A549 (cell line): ENCODE data around the gene PIGN. TPM values are rescaled to one million over a fixed set of nuclear protein-coding genes. Genes with fewer than 3 reads are reported as not detected.

ENCODE experiments used
- ATAC-seq, 2 experiments: fragments of 200-7000 bp in 1 of 2; fragments of >200 bp in 1 of 2; cut with Nextera tagmentation in 1 of 2; cut with Tn5 transposase in 1 of 2; 3 replicates each; pipeline versions ENCODE4 v1.8.0 to v1.9.1; 2018 to 2020; ENCODE audit warnings: mild to moderate bottlenecking in 1 of 2, moderate library complexity in 1 of 2
- CTCF ChIA-PET: fragments of 300-600 bp; sonication (Branson Sonifier 250); formaldehyde crosslinking; extraction: SDS; loops from one replicate; lab custom pipeline; 2021; ENCODE audit warnings: antibody characterized with exemption, inconsistent platforms; lab: Yijun Ruan, JAX
- POLR2A ChIA-PET: fragments of 350-600 bp; formaldehyde crosslinking; extraction: SDS; loops from one replicate; lab custom pipeline; 2021; ENCODE audit warnings: antibody characterized with exemption, inconsistent platforms; lab: Yijun Ruan, JAX
- DNase-seq, 2 experiments: peaks; one replicate each; pipeline versions ENCODE4 v3.0.0 to v3.0.0-alpha.2; 2011 to 2016; ENCODE audit warnings: low read depth in 1 of 2, low spot score in 1 of 2
- FAIRE-seq: peaks from 2 replicates; lab custom pipeline; 2011; peaks lifted over from hg19 to GRCh38; lab: Jason Lieb, UNC
- H3K27ac ChIP-seq, 2 experiments: fragments of >200 bp; sonication (Bioruptor Twin); formaldehyde crosslinking; 3 replicates each; pipeline ENCODE4 v1.5.1; 2016 to 2017
- H3K4me1 ChIP-seq: fragments of >200 bp; sonication (Bioruptor Twin); formaldehyde crosslinking; 3 replicates; pipeline ENCODE4 v1.6.1; 2016
- H3K4me2 ChIP-seq: fragments of >200 bp; sonication (Bioruptor Twin); formaldehyde crosslinking; 3 replicates; pipeline ENCODE4 v1.6.1; 2016
- H3K4me3 ChIP-seq: fragments of >200 bp; sonication (Bioruptor Twin); formaldehyde crosslinking; 3 replicates; pipeline ENCODE4 v1.5.1; 2016
- H3K9me3 ChIP-seq: fragments of >200 bp; sonication (Bioruptor Twin); formaldehyde crosslinking; 3 replicates; pipeline ENCODE4 v1.6.1; 2016
- BHLHE40 ChIP-seq: IDR thresholded peaks from 2 replicates; pipeline ENCODE4 v1.6.1; 2012; ENCODE audit warnings: low read depth, low read length, inconsistent platforms
- CBX2 ChIP-seq: fragments of 200-600 bp; sonication (generic); IDR thresholded peaks from 2 replicates; pipeline ENCODE4 v1.6.1; 2016; ENCODE audit warnings: low read depth, mild to moderate bottlenecking, borderline replicate concordance
- E2F6 ChIP-seq: IDR thresholded peaks from 2 replicates; pipeline ENCODE4 v1.6.1; 2012; ENCODE audit warnings: low read depth, borderline replicate concordance
- EHF ChIP-seq: fragments of 250-450 bp; sonication (Bioruptor Pico); IDR thresholded peaks from 2 replicates; pipeline ENCODE4 v1.5.0; 2020; ENCODE audit warnings: mild to moderate bottlenecking
- EP300 ChIP-seq, 2 experiments: fragments of >200 bp; sonication (Bioruptor Twin); formaldehyde crosslinking; IDR thresholded peaks; 2 replicates in 1 of 2; 3 replicates in 1 of 2; pipeline ENCODE4 v1.6.1; 2016 to 2017
- FOSB ChIP-seq: fragments of 250-450 bp; sonication (Bioruptor Pico); IDR thresholded peaks from 2 replicates; pipeline ENCODE4 v1.5.0; 2020; ENCODE audit warnings: mild to moderate bottlenecking, moderate library complexity
- FOXS1 ChIP-seq: fragments of 250-450 bp; sonication (Bioruptor Pico); IDR thresholded peaks from 2 replicates; pipeline ENCODE4 v1.5.0; 2020; ENCODE audit warnings: mild to moderate bottlenecking, moderate library complexity
- GATA3 ChIP-seq: IDR thresholded peaks from 2 replicates; pipeline ENCODE4 v1.6.1; 2012; ENCODE audit warnings: borderline replicate concordance
- HDAC2 ChIP-seq: fragments of 200-600 bp; sonication (generic); IDR thresholded peaks from 2 replicates; pipeline ENCODE4 v1.6.1; 2016
- HMGXB4 ChIP-seq: fragments of 250-450 bp; sonication (Bioruptor Pico); IDR thresholded peaks from 2 replicates; pipeline ENCODE4 v1.5.0; 2021; ENCODE audit warnings: mild to moderate bottlenecking, moderate library complexity, borderline replicate concordance
- HOXB13 ChIP-seq: fragments of 250-450 bp; sonication (Bioruptor Pico); IDR thresholded peaks from 2 replicates; pipeline ENCODE4 v1.5.0; 2020; ENCODE audit warnings: low read depth, mild to moderate bottlenecking, moderate library complexity
- JUN ChIP-seq, 2 experiments: fragments of >200 bp; sonication (Bioruptor Twin); formaldehyde crosslinking; IDR thresholded peaks; 2 replicates in 1 of 2; 3 replicates in 1 of 2; pipeline ENCODE4 v1.6.1; 2016 to 2017
- JUNB ChIP-seq: fragments of >200 bp; sonication (Bioruptor Twin); formaldehyde crosslinking; IDR thresholded peaks from 2 replicates; pipeline ENCODE4 v1.6.1; 2016
- MAFK ChIP-seq: fragments of 450-650 bp; IDR thresholded peaks from 2 replicates; pipeline ENCODE4 v1.6.1; 2014; ENCODE audit not compliant: partially characterized antibody
- MAZ ChIP-seq: fragments of 150-350 bp; IDR thresholded peaks from 2 replicates; pipeline ENCODE4 v1.6.1; 2014; ENCODE audit warnings: antibody characterized with exemption, low read depth, low read length, borderline replicate concordance
- NPAS2 ChIP-seq: fragments of 250-450 bp; sonication (Bioruptor Pico); IDR thresholded peaks from 2 replicates; pipeline ENCODE4 v1.8.0; 2022; ENCODE audit warnings: mild to moderate bottlenecking, moderate library complexity, borderline replicate concordance
- NR3C1 ChIP-seq: fragments of >200 bp; sonication (Bioruptor Twin); formaldehyde crosslinking; IDR thresholded peaks from 3 replicates; pipeline ENCODE4 v1.6.1; 2017
- RARB ChIP-seq: fragments of 250-450 bp; sonication (Bioruptor Pico); IDR thresholded peaks from 2 replicates; pipeline ENCODE4 v1.8.0; 2021; ENCODE audit warnings: mild to moderate bottlenecking, moderate library complexity
- RCOR1 ChIP-seq: fragments of 150-350 bp; IDR thresholded peaks from 2 replicates; pipeline ENCODE4 v1.6.1; 2014; ENCODE audit warnings: antibody characterized with exemption, low read length, low read depth
- REST ChIP-seq: fragments of 200-600 bp; sonication (generic); IDR thresholded peaks from 2 replicates; pipeline ENCODE4 v1.6.1; 2016; ENCODE audit warnings: antibody characterized with exemption, mild to moderate bottlenecking, moderate library complexity
- RNF2 ChIP-seq: fragments of 200-600 bp; sonication (generic); IDR thresholded peaks from 2 replicates; pipeline ENCODE4 v1.6.1; 2016; ENCODE audit warnings: low read depth, mild to moderate bottlenecking, antibody characterized with exemption, moderate library complexity, borderline replicate concordance
- SMC3 ChIP-seq: fragments of >200 bp; sonication (Bioruptor Twin); formaldehyde crosslinking; IDR thresholded peaks from 3 replicates; pipeline ENCODE4 v1.6.1; 2018; ENCODE audit warnings: inconsistent platforms
- TP53 ChIP-seq: fragments of 250-450 bp; sonication (Bioruptor Pico); IDR thresholded peaks from 2 replicates; pipeline ENCODE4 v1.5.0; 2021; ENCODE audit warnings: mild to moderate bottlenecking, moderate library complexity
- ZFP36 ChIP-seq: fragments of 450-650 bp; IDR thresholded peaks from 2 replicates; pipeline ENCODE4 v1.6.1; 2014; ENCODE audit warnings: borderline replicate concordance; ENCODE audit not compliant: partially characterized antibody
- WGBS: methylation state at CpG from one replicate; pipeline ENCODE4 v1.1.6; 2017; ENCODE audit errors: missing lambda C conversion rate; 5-methylcytosine and 5-hydroxymethylcytosine counted together
- polyA plus RNA-seq, 4 experiments: library from polyadenylated mRNA; depleted of rRNA in 3 of 4; stranded (reverse); fragments of >200 nt; fragmentation: RNase III in 1 of 4; extraction: RNeasy Plus Mini Kit Qiagen cat#74134 plus additional on column Dnase treatment in 1 of 4; gene quantifications; 2 replicates in 3 of 4; 3 replicates in 1 of 4; pipeline ENCODE4 v1.2.3, GENCODE V29; 2011 to 2017

The PIGN gene
- polyA plus RNA-seq, 2 of the 4 experiments (the other 2 are of a cell fraction), result 12.9 to 37.0 TPM

- no peak for TF ChIP-seq JUN (IDR thresholded peaks at IDR 0.05)
- no peak for TF ChIP-seq JUNB
- TF ChIP-seq TP53, result no peak
- TF ChIP-seq REST, result no peak
- TF ChIP-seq HOXB13 (CRISPR knock-in tag), result no peak
- TF ChIP-seq EP300 (IDR thresholded peaks at IDR 0.05), result no peak
- TF ChIP-seq EHF (CRISPR knock-in tag), result no peak
- TF ChIP-seq RNF2, result no peak
- no peak for TF ChIP-seq HDAC2
- no peak for TF ChIP-seq SMC3
- TF ChIP-seq MAZ, result no peak
- no peak for TF ChIP-seq NPAS2 (CRISPR knock-in tag)
- TF ChIP-seq GATA3, result no peak
- TF ChIP-seq BHLHE40, result no peak
- TF ChIP-seq RARB (CRISPR knock-in tag), result no peak
- Histone ChIP-seq H3K27ac (no peak overlapping the region), H3K4me3 (no peak overlapping the region), H3K4me2 (no peak overlapping the region), H3K9me3 (no peaks in the 10 kb centered on the region), H3K4me1 (no peaks in the 10 kb centered on the region)
- ChIA-PET POLR2A (interaction anchor here (0.8 kb wide), 1 partner anchor 22 kb away, joined by 5 read pairs; the partner anchor contains the start of genes PIGN and RELCH), CTCF (interaction anchor here (1.8 kb wide), 1 partner anchor 34 kb away, joined by 4 read pairs; no protein-coding TSS in a partner anchor)
- ATAC-seq (no peak), FAIRE-seq (no peak), DNase-seq (no peak)
- WGBS, result 78% methylated on average over 5 of the region's 5 CpGs
Measured at GRCh38 chr18:62164855-62165487, 21.9 kb downstream of the PIGN start.

GRCh38 chr18:62164310-62164709, 22.5 kb downstream of the PIGN start:
- H3K27ac ChIP-seq, result no peak overlapping the region
- FAIRE-seq (no peak), ATAC-seq (no peak), DNase-seq (no peak)
- no peak overlapping the region for H3K4me3 ChIP-seq
- ChIA-PET CTCF (no interaction called here), POLR2A (no interaction called here)
- 88% methylated on average over 7 of the region's 7 CpGs for WGBS
- TF ChIP-seq CBX2, result no peak
- no peak for TF ChIP-seq NR3C1
- no peak for TF ChIP-seq RCOR1
- no peak for TF ChIP-seq FOSB (CRISPR knock-in tag)
- no peak for TF ChIP-seq HDAC2
- no peak for TF ChIP-seq ZFP36
- TF ChIP-seq E2F6, result no peak
- TF ChIP-seq MAFK, result no peak
- TF ChIP-seq FOXS1 (CRISPR knock-in tag), result no peak
- TF ChIP-seq HMGXB4 (CRISPR knock-in tag), result no peak
- H3K4me1 ChIP-seq, result no peaks in the 10 kb centered on the region
- H3K9me3 ChIP-seq, result no peaks in the 10 kb centered on the region
- no peak overlapping the region for H3K4me2 ChIP-seq
